SJSA1 (cell line): Measurements from ENCODE around the gene LRRC41. TPM values are rescaled to one million over a fixed set of nuclear protein-coding genes. Genes with fewer than 3 reads are reported as not detected.

Experiments
- DNase-seq, 2 experiments: peaks; one replicate each; pipeline ENCODE4 v3.0.0-alpha.2; 2015 to 2020; ENCODE audit warnings: low spot score in 2 of 2, low read depth in 1 of 2
- H3K27ac ChIP-seq: fragments of 250-450 bp; sonication (Bioruptor Pico); 2 replicates; pipeline ENCODE4 v1.5.1; 2020; ENCODE audit warnings: mild to moderate bottlenecking, moderate library complexity
- H3K27me3 ChIP-seq: fragments of 250-450 bp; sonication (Bioruptor Pico); replicated peaks from 2 replicates; pipeline ENCODE4 v1.5.1; 2020; ENCODE audit warnings: mild to moderate bottlenecking, moderate library complexity
- H3K36me3 ChIP-seq: fragments of 250-450 bp; sonication (Bioruptor Pico); 2 replicates; pipeline ENCODE4 v1.5.1; 2020; ENCODE audit warnings: mild to moderate bottlenecking
- H3K4me1 ChIP-seq: fragments of 250-450 bp; sonication (Bioruptor Pico); replicated peaks from 2 replicates; pipeline ENCODE4 v1.6.1; 2021; ENCODE audit warnings: mild to moderate bottlenecking
- H3K4me3 ChIP-seq: fragments of 250-450 bp; sonication (Bioruptor Pico); 2 replicates; pipeline ENCODE4 v1.5.1; 2020; ENCODE audit warnings: mild to moderate bottlenecking
- H3K9me3 ChIP-seq: fragments of 250-450 bp; sonication (Bioruptor Pico); replicated peaks from 2 replicates; pipeline ENCODE4 v1.5.1; 2020; ENCODE audit warnings: mild to moderate bottlenecking
- total RNA-seq: library from RNA; depleted of rRNA; stranded (reverse); fragments of >200 nt; shearing (Covaris generic); gene quantifications from 2 replicates; pipeline ENCODE4 v1.2.3, GENCODE V29; 2014

Gene LRRC41
- total RNA-seq, 1 experiment from 2014 or later, result 94.1 TPM

DNA sequence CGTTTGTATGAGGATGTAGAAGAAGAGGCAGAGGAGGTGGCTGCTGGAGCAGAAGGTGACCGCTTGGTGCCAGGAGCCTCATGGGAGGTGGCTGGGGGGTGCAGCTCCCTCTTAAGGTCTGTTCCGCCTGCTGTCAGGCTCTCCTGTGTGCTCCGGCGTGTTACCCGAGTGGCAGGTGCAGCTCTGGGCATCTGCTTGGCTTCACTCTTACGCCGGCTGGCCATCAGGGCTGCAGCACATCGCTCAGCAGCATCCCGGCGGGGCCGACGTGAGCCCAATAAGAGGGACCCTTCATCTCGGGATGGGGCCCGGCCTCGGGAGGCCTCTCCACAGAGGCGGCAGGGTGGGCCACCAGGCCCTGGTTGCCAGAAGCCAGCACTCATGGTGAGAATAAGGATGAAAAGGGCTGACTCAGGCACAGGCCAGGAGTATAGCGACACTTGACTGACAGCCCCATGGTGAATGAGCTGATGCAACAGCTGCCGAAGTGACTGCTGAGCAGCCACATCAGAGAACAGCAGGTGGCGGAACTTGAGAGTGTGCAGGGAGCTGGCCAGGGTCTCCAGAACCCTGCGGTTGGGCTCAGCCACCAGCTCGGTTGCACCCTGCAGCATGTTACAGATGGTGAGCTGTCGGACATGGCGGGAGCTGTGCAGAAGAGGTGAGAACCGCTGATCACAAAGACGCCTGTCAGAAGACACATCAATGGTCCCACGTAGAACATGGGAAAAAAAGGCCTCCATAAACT lies 17.5 kb downstream of the LRRC41 start:
- H3K27me3 ChIP-seq, result no peaks in the 10 kb centered on the region
- no peak overlapping the region for H3K27ac ChIP-seq
- H3K36me3 ChIP-seq, result peaks cover 93% of the 10 kb centered on the region
- no peak overlapping the region for H3K4me3 ChIP-seq
- 0 out of 2 replicates have a peak, but pooled peaks cover 4% of the 10 kb centered on the region for H3K4me1 ChIP-seq
- no peaks in the 10 kb centered on the region for H3K9me3 ChIP-seq
- no peak for DNase-seq

DNA sequence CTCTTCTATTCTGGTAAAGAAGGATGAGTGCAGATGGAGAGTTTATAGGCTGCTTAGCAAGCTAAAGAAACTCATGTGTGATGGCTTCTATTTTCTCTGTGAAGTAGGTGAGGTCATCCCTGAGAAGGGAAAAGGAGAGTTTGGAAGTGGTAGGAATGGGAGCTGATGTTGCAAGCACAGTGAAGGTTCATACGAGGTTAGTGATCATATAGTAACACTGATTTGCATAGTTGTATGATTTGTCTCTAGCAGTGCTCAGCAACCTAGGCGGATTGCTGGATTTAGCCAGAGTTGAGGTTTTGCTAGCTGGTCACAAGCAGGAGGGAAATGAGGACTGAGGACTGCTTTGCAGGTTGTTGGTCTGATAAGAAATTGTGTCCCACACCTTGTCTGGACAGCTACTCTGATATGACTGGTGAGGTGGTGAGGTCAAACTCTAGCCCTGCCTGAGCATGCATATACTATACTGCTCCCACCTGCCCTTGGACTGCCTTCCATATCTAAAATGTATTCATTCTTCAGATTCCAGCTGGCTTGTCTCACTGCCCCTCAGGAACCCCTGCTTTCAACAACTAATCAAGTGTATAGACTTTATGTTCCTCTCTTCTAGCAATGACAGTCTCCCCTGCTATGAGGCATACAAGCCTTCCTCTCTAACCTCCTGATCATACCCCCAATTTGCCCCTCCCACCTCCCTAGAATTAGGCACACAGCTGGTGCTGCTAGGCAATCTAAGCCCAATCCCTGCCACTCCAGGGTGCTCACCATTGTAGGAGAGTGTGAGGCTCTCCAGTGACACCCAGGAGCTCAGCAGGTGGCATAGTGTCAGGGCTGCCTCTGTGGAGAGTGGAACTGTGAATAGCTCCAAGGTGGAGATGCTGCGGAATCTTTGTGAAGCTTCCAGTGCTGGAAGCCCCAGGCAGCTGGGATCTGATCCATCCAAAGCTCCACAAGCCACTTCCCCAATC lies 18.5 kb downstream of the LRRC41 start:
- no peak for DNase-seq
- Histone ChIP-seq H3K4me1 (0 out of 2 replicates have a peak, but pooled peaks cover 4% of the 10 kb centered on the region), H3K27me3 (no peaks in the 10 kb centered on the region), H3K36me3 (peaks cover 98% of the 10 kb centered on the region), H3K4me3 (no peak overlapping the region), H3K27ac (no peak overlapping the region), H3K9me3 (no peaks in the 10 kb centered on the region)

GRCh38 chr1:46284058-46284457 lies 19.4 kb downstream of the LRRC41 start:
- no peak overlapping the region for H3K4me3 ChIP-seq
- no peak overlapping the region for H3K27ac ChIP-seq
- no peak for DNase-seq
- H3K27me3 ChIP-seq, result no peaks in the 10 kb centered on the region
- 0 out of 2 replicates have a peak, but pooled peaks cover 2% of the 10 kb centered on the region for H3K4me1 ChIP-seq
- no peaks in the 10 kb centered on the region for H3K9me3 ChIP-seq
- peaks cover 98% of the 10 kb centered on the region for H3K36me3 ChIP-seq

DNA sequence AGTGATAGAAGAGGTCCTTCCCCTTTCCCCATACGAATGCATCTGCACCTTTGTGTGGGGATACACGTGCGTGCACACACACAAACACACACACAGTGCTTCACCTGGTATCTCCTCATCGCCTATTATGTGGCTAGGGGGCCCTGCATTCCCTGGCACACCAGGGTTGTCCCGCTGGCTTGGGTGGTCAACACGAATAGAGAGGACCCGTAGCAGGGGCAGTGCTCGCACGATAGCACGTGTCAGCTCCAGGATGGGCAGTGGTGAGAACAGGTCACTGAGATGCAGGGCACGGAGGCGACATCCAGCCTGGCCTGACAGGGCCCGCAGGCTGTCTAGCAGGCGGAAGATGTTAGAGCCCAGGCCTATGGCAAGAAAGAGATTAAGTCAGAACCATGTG lies 22.4 kb downstream of the LRRC41 start:
- peaks cover 97% of the 10 kb centered on the region for H3K36me3 ChIP-seq

GRCh38 chr1:46280092-46280491 lies 23.3 kb downstream of the LRRC41 start:
- Histone ChIP-seq H3K9me3 (no peaks in the 10 kb centered on the region), H3K36me3 (peaks cover 97% of the 10 kb centered on the region), H3K27me3 (no peaks in the 10 kb centered on the region), H3K27ac (no peak overlapping the region), H3K4me1 (no peaks in the 10 kb centered on the region), H3K4me3 (no peak overlapping the region)
- no peak for DNase-seq

More for the DNA sequence above, 22.4 kb downstream of the LRRC41 start:
- Histone ChIP-seq H3K27ac (no peak overlapping the region), H3K9me3 (no peaks in the 10 kb centered on the region), H3K4me3 (no peak overlapping the region), H3K4me1 (no peaks in the 10 kb centered on the region), H3K27me3 (no peaks in the 10 kb centered on the region)
- DNase-seq, result no peak

DNA sequence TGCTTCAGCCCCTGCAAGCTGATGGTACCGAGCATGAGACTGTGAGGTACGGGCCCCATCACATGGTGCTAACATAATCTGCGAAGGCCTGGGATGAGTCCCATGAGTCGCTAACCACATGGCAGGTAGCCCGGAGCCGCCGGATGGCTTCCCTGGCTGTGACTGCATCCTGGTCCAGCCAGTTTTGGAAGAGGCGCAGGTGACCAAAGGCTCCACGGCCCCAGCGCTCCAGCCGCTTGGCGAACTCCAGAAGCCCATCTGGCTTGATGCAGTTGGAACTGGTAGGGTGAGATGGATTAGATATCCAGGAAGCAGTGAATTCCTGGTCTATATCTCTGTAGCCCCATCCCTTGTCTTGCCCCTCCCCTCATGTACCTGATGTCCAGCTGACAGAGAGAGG lies 24.6 kb downstream of the LRRC41 start:
- DNase-seq, result no peak
- Histone ChIP-seq H3K9me3 (no peaks in the 10 kb centered on the region), H3K4me1 (no peaks in the 10 kb centered on the region), H3K27ac (no peak overlapping the region), H3K27me3 (no peaks in the 10 kb centered on the region), H3K36me3 (peaks cover 96% of the 10 kb centered on the region), H3K4me3 (no peak overlapping the region)

DNA sequence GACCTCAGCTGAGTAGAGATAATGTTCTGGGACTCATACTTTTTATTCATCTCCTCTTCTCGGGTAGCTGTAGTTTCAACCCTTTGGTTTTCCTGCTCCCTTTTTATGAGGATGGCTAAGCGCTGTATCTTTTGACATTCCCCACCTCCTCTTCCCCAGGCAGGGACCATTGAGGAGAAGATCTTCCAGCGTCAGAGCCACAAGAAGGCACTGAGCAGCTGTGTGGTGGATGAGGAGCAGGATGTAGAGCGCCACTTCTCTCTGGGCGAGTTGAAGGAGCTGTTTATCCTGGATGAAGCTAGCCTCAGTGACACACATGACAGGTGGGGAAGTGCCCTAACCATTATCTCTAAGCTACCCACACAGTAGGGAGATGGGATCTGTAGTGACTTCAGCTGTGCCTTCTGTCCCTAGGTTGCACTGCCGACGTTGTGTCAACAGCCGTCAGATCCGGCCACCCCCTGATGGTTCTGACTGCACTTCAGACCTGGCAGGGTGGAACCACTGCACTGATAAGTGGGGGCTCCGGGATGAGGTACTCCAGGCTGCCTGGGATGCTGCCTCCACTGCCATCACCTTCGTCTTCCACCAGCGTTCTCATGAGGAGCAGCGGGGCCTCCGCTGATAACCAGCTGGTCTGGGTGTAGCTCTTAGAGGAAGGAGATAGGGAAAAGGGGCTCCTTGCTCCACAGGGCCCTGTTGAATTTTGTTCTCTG lies 25.6 kb downstream of the LRRC41 start:
- no peak overlapping the region for H3K27ac ChIP-seq
- no peak for DNase-seq
- no peak overlapping the region for H3K4me3 ChIP-seq
- H3K27me3 ChIP-seq, result no peaks in the 10 kb centered on the region
- H3K36me3 ChIP-seq, result peaks cover 97% of the 10 kb centered on the region
- no peaks in the 10 kb centered on the region for H3K4me1 ChIP-seq
- no peaks in the 10 kb centered on the region for H3K9me3 ChIP-seq

DNA sequence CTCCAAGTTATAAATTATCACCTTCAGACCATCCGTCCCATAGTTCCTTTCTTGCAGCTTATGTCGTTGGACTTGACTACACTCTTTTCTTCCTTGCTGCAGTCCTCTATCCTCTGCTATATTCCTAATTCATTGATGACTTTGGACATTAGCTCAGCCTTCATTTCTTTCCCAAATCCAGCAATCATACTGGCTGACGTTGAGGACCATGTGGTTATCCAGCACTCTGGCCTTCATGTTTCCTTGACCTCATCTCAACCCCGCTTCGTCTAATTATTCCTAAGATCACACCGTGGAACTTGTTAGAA lies 28.4 kb downstream of the LRRC41 start:
- Histone ChIP-seq H3K36me3 (peaks cover 96% of the 10 kb centered on the region), H3K4me3 (no peak overlapping the region), H3K4me1 (no peaks in the 10 kb centered on the region), H3K27me3 (no peaks in the 10 kb centered on the region), H3K9me3 (no peaks in the 10 kb centered on the region), H3K27ac (no peak overlapping the region)
- DNase-seq, result no peak

GRCh38 chr1:46274225-46275029 lies 29.0 kb downstream of the LRRC41 start:
- no peaks in the 10 kb centered on the region for H3K27me3 ChIP-seq
- H3K36me3 ChIP-seq, result peaks cover 96% of the 10 kb centered on the region
- no peak for DNase-seq
- H3K4me3 ChIP-seq, result no peak overlapping the region
- no peaks in the 10 kb centered on the region for H3K9me3 ChIP-seq
- no peak overlapping the region for H3K27ac ChIP-seq
- no peaks in the 10 kb centered on the region for H3K4me1 ChIP-seq

DNA sequence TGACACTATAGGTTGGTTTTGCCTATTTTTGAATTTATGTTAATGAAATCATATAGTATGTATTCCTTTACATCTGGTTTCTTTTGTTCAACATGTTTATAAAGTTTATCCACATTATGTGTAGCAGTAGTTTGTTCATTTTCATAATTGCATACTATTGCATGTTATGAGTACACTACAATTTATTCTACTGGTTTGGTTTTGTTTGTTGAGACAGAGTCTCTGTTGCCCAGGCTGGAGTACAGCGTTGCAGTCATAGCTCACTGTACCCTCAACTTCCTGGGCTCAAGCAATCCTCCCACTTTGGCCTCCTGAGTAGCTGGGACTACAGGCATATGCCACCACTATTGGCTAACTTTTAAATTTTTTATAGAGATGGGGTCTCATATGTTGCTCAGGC lies 34.8 kb downstream of the LRRC41 start:
- H3K4me1 ChIP-seq, result no peaks in the 10 kb centered on the region
- peaks cover 98% of the 10 kb centered on the region for H3K36me3 ChIP-seq
- no peaks in the 10 kb centered on the region; the same call in 1 of the 2 replicates for H3K9me3 ChIP-seq
- H3K4me3 ChIP-seq, result no peak overlapping the region
- DNase-seq, result no peak
- no peak overlapping the region for H3K27ac ChIP-seq
- no peaks in the 10 kb centered on the region for H3K27me3 ChIP-seq

GRCh38 chr1:46263146-46263545 lies 40.3 kb downstream of the LRRC41 start:
- H3K4me3 ChIP-seq, result no peak overlapping the region
- DNase-seq, result no peak
- H3K27me3 ChIP-seq, result no peaks in the 10 kb centered on the region
- H3K27ac ChIP-seq, result no peak overlapping the region
- H3K4me1 ChIP-seq, result no peaks in the 10 kb centered on the region
- no peaks in the 10 kb centered on the region; the same call in 1 of the 2 replicates for H3K9me3 ChIP-seq
- H3K36me3 ChIP-seq, result peaks cover 97% of the 10 kb centered on the region

GRCh38 chr1:46262508-46262907 lies 40.9 kb downstream of the LRRC41 start:
- Histone ChIP-seq H3K27me3 (no peaks in the 10 kb centered on the region), H3K36me3 (peaks cover 94% of the 10 kb centered on the region), H3K9me3 (no peaks in the 10 kb centered on the region; the same call in 1 of the 2 replicates), H3K27ac (no peak overlapping the region), H3K4me1 (no peaks in the 10 kb centered on the region), H3K4me3 (no peak overlapping the region)
- no peak for DNase-seq

DNA sequence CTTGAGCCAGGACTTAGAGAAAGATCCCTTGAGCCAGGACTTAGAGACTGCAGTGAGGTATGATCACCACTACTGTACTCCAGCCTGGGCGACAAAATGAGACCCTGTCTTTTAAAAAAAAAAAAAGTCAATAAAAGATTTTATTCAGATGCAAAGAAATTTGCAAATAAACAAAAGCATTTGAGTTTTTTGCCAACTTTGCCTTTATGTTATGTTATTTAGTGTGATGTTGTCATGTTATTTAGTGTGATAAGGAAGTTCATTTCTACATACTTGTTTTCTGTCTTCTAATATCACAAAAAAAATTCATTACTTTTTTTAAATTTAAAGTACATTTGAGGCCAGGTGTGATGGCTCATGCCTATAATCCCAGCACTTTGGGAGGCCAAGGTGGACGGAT lies 46.9 kb downstream of the LRRC41 start:
- H3K4me1 ChIP-seq, result no peaks in the 10 kb centered on the region

More for the DNA sequence above, 46.9 kb downstream of the LRRC41 start:
- H3K36me3 ChIP-seq, result peaks cover 84% of the 10 kb centered on the region
- no peak overlapping the region for H3K27ac ChIP-seq
- H3K4me3 ChIP-seq, result no peak overlapping the region
- H3K27me3 ChIP-seq, result no peaks in the 10 kb centered on the region
- no peaks in the 10 kb centered on the region for H3K9me3 ChIP-seq
- DNase-seq, result no peak
